ENCODE measurements around the gene PLPP7.

- TF ChIP-seq CTCF (IDR thresholded peaks at IDR 0.05) (no peak), POLR2A (IDR thresholded peaks at IDR 0.05) (no peak)
Measured at GRCh38 chr9:131318231-131319085, 28.9 kb downstream of the PLPP7 start.

Data from heart left ventricle (tissue), 13 donors.